Measurements from ENCODE around the gene BAIAP3.

DNA sequence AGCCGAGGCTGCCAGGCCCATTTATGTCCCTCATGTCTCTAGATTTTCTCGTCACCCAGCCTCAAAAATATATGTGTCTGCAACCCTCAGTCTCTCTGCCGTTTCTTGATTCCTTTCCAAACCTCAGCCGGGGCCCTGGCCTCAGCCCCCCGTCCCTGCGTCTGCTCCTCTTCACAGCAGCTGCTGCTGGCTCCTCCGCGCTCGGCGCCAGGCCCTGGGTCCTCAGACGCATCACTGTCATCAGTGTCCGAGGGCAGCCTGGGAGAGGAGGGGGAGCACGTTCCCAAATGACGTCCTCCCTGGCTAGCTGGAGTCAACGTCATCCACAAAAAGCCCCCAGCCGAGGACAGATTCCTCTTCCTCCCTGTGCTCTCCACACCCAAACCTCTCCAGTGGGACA lies 15.9 kb downstream of the BAIAP3 start:
- TF ChIP-seq ZNF274 (IDR thresholded peaks at IDR 0.05; ENCODE audit: low read depth, low read length) (no peak), YY1 (IDR thresholded peaks at IDR 0.05; ENCODE audit: insufficient read depth, insufficient read length) (no peak), SUZ12 (IDR thresholded peaks at IDR 0.05; ENCODE audit: extremely low read depth, insufficient read depth, insufficient read length) (no peak)
